DMS114 treated with DMSO at 0.1 percent for 48 hours (cell line): ENCODE measurements around the gene MIPOL1.

ENCODE experiments used
- DNase-seq: peaks from one replicate; lab custom pipeline; 2025; ENCODE audit not compliant: unreplicated experiment; lab: John Stamatoyannopoulos, UW

The MIPOL1 gene

GRCh38 chr14:37585101-37585511, 387.4 kb downstream of the MIPOL1 start:
- no peak for DNase-seq

- no peak for DNase-seq
Observed at GRCh38 chr14:37585971-37586796, 388.4 kb downstream of the MIPOL1 start.

- DNase-seq = no peak
Observed at GRCh38 chr14:37586797-37587130, 389.0 kb downstream of the MIPOL1 start.

- no peak for DNase-seq
Observed at GRCh38 chr14:37587131-37587803, 389.5 kb downstream of the MIPOL1 start.

- DNase-seq = no peak
Observed at GRCh38 chr14:37587881-37588666, 390.3 kb downstream of the MIPOL1 start.

- DNase-seq = no peak
Observed at GRCh38 chr14:37588667-37588955, 390.9 kb downstream of the MIPOL1 start.

- no peak for DNase-seq
Observed at GRCh38 chr14:37588956-37589714, 391.4 kb downstream of the MIPOL1 start.

- no peak for DNase-seq
Observed at GRCh38 chr14:37589715-37590427, 392.1 kb downstream of the MIPOL1 start.

GRCh38 chr14:37590428-37591139, 392.8 kb downstream of the MIPOL1 start:
- DNase-seq = no peak

- no peak for DNase-seq
Observed at GRCh38 chr14:37591311-37591940, 393.7 kb downstream of the MIPOL1 start.

- no peak for DNase-seq
Observed at GRCh38 chr14:37591941-37592481, 394.3 kb downstream of the MIPOL1 start.

- no peak for DNase-seq
Observed at GRCh38 chr14:37592482-37593408, 395.0 kb downstream of the MIPOL1 start.

- no peak for DNase-seq
Observed at GRCh38 chr14:37593511-37594237, 395.9 kb downstream of the MIPOL1 start.

GRCh38 chr14:37594238-37594970, 396.7 kb downstream of the MIPOL1 start:
- DNase-seq = peak; percentile 77

- DNase-seq = no peak
Observed at GRCh38 chr14:37594971-37595808, 397.5 kb downstream of the MIPOL1 start, which contains the start of the genes FOXA1 and TTC6. Gene FOXA1 (minus strand): TSS chr14:37595249. CDS start chr14:37594972, 277 bp downstream. Gene TTC6 (plus strand): TSS chr14:37595629. CDS start chr14:37622065, 26,436 bp downstream.
